Liver (tissue), 9 donors: ENCODE data around the gene LEMD2. TPM values are rescaled to one million over a fixed set of nuclear protein-coding genes. Genes with fewer than 3 reads are reported as not detected.

ENCODE experiments used
- DNase-seq: peaks from one replicate; pipeline ENCODE4 v3.0.0-alpha.2; 2017; ENCODE audit warnings: low spot score
- H3K27ac ChIP-seq, 2 donors: one replicate each; pipeline ENCODE4 v1.7.0; 2013; ENCODE audit warnings: inconsistent platforms in 2 of 2, low read length in 2 of 2, control low read depth in 1 of 2, low read depth in 1 of 2, mild to moderate bottlenecking in 1 of 2
- H3K27me3 ChIP-seq, 4 donors: one replicate each; pipeline versions ENCODE4 v1.6.1 to v1.7.0; 2013; ENCODE audit warnings: low read length in 3 of 4, inconsistent platforms in 1 of 4, mild to moderate bottlenecking in 1 of 4, moderate library complexity in 1 of 4; ENCODE audit not compliant: control insufficient read depth in 4 of 4, insufficient read depth in 4 of 4
- H3K36me3 ChIP-seq, 4 donors: one replicate each; pipeline versions ENCODE4 v1.6.1 to v1.7.0; 2013; ENCODE audit warnings: low read length in 3 of 4, mild to moderate bottlenecking in 3 of 4, low read depth in 1 of 4, moderate library complexity in 1 of 4; ENCODE audit not compliant: control insufficient read depth in 4 of 4, insufficient read depth in 3 of 4
- H3K4me1 ChIP-seq, 4 donors: one replicate each; pipeline versions ENCODE4 v1.6.1 to v1.7.0; 2013; ENCODE audit warnings: low read length in 3 of 4, mild to moderate bottlenecking in 3 of 4, moderate library complexity in 1 of 4; ENCODE audit not compliant: control insufficient read depth in 4 of 4, insufficient read depth in 4 of 4
- H3K4me3 ChIP-seq, 3 donors: one replicate each; pipeline versions ENCODE4 v1.6.1 to v1.7.0; 2013; ENCODE audit warnings: low read length in 3 of 3, control low read depth in 1 of 3, low read depth in 1 of 3, mild to moderate bottlenecking in 1 of 3
- H3K9ac ChIP-seq, 2 donors: one replicate each; pipeline ENCODE4 v1.7.0; 2013; ENCODE audit warnings: low read length in 2 of 2, mild to moderate bottlenecking in 2 of 2, moderate library complexity in 2 of 2, control low read depth in 1 of 2, low read depth in 1 of 2
- H3K9me3 ChIP-seq, 4 donors: one replicate each; pipeline versions ENCODE4 v1.6.1 to v1.7.0; 2013; ENCODE audit warnings: low read length in 3 of 4; ENCODE audit not compliant: control insufficient read depth in 4 of 4
- EGR1 ChIP-seq, 2 donors: IDR thresholded peaks; 2 replicates each; pipeline ENCODE4 v1.6.1; 2016 to 2018; ENCODE audit warnings: antibody characterized with exemption in 2 of 2, low read depth in 2 of 2
- FOXA1 ChIP-seq: IDR thresholded peaks from 2 replicates; pipeline ENCODE4 v1.6.1; 2016; ENCODE audit warnings: antibody characterized with exemption
- FOXA2 ChIP-seq: IDR thresholded peaks from 2 replicates; pipeline ENCODE4 v1.6.1; 2016; ENCODE audit warnings: antibody characterized with exemption
- GABPA ChIP-seq, 2 donors: IDR thresholded peaks in 1 of 2; conservative IDR thresholded peaks in 1 of 2; 2 replicates each; pipeline ENCODE4 v1.6.1; 2016; ENCODE audit warnings: antibody characterized with exemption in 2 of 2, mild to moderate bottlenecking in 1 of 2, moderate library complexity in 1 of 2
- HNF4A ChIP-seq, 2 donors: conservative IDR thresholded peaks; 2 replicates each; pipeline ENCODE4 v1.6.1; 2016; ENCODE audit warnings: antibody characterized with exemption in 2 of 2, mild to moderate bottlenecking in 2 of 2
- HNF4G ChIP-seq: IDR thresholded peaks from 2 replicates; pipeline ENCODE4 v1.6.1; 2016; ENCODE audit warnings: antibody characterized with exemption
- JUND ChIP-seq, 2 donors: IDR thresholded peaks; 2 replicates each; pipeline ENCODE4 v1.6.1; 2016; ENCODE audit warnings: antibody characterized with exemption in 2 of 2
- NR2F2 ChIP-seq: IDR thresholded peaks from 2 replicates; pipeline ENCODE4 v1.6.1; 2016; ENCODE audit warnings: antibody characterized with exemption
- RAD21 ChIP-seq, 2 donors: IDR thresholded peaks; 2 replicates each; pipeline ENCODE4 v1.6.1; 2016; ENCODE audit warnings: antibody characterized with exemption in 2 of 2, mild to moderate bottlenecking in 2 of 2
- RXRA ChIP-seq, 2 donors: IDR thresholded peaks; 2 replicates each; pipeline ENCODE4 v1.6.1; 2017 to 2018; ENCODE audit warnings: antibody characterized with exemption in 2 of 2, mild to moderate bottlenecking in 1 of 2
- SP1 ChIP-seq: IDR thresholded peaks from 2 replicates; pipeline ENCODE4 v1.6.1; 2018; ENCODE audit warnings: antibody characterized with exemption, mild to moderate bottlenecking
- TAF1 ChIP-seq: conservative IDR thresholded peaks from 2 replicates; pipeline ENCODE4 v1.6.1; 2016; ENCODE audit warnings: antibody characterized with exemption, mild to moderate bottlenecking
- YY1 ChIP-seq: IDR thresholded peaks from 2 replicates; pipeline ENCODE4 v1.6.1; 2016; ENCODE audit warnings: antibody characterized with exemption, mild to moderate bottlenecking
- ZBTB33 ChIP-seq: IDR thresholded peaks from 2 replicates; pipeline ENCODE4 v1.6.1; 2016; ENCODE audit warnings: antibody characterized with exemption
- WGBS: extraction: QIAGEN DNeasy Blood & Tissue Kit; methylation state at CpG from one replicate; pipeline ENCODE4 v1.1.7; 2013; 5-methylcytosine and 5-hydroxymethylcytosine counted together
- polyA plus RNA-seq, 2 donors: library from polyadenylated mRNA; stranded (reverse) in 1 of 2; unstranded in 1 of 2; fragments of 200-250 nt in 1 of 2; fragments of >200 nt in 1 of 2; fragmentation: Nextera tagmentation in 1 of 2; extraction: Ambion mirVana in 1 of 2; gene quantifications; one replicate each; pipeline versions ENCODE4 v1.2.1 to v1.2.3, GENCODE V29; 2013 to 2015
- total RNA-seq, 2 donors: library from RNA; depleted of rRNA; stranded (reverse); fragments of >200 nt; gene quantifications; one replicate each; pipeline ENCODE4 v1.2.3, GENCODE V29; 2014
- TF ChIP-seq, protein P1 (sequence below): IDR thresholded peaks from 2 replicates; pipeline ENCODE4 v1.6.1; 2016; ENCODE audit warnings: antibody characterized with exemption, mild to moderate bottlenecking
- donor health status: healthy.
- donor health status: healthy.
- donor health status: healthy.
- donor health status: healthy.
- donor health status: healthy.

The LEMD2 gene
- total and polyA plus RNA-seq, 4 donors, result 6.5 to 23.1 (median 16.6) TPM

DNA sequence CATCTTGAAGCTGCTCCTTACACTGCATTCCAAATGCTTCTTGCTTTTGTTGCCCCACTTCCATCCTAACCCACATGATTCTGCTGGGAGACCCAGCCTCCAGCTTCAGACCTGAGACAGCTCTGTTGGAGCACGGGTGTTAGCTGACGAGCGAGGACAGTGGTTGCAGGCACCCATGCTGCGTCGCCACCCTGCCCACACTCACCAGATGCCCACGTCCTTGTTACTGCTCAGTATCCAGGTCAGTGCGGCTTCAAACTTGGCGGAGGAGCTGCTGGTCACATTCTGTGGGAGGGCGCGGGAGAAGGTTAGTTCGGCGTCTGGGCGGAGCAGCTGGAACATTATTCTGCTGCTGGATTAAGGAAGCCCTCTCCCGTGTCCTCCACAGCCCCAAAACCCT, 9.0 kb downstream of the LEMD2 start:
- H3K4me1 ChIP-seq, result no peaks in the 10 kb centered on the region
- H3K27ac ChIP-seq, result no peak overlapping the region
- no peaks in the 10 kb centered on the region for H3K27me3 ChIP-seq
- H3K9ac ChIP-seq, result no peak overlapping the region
- H3K36me3 ChIP-seq, result peaks cover 45 to 86% (median 66%) of the 10 kb centered on the region in 4 donors
- no peak for DNase-seq
- TF ChIP-seq JUND (IDR thresholded peaks at IDR 0.05), result no peak
- no peak for TF ChIP-seq HNF4G
- no peak for TF ChIP-seq ZBTB33
- no peak for TF ChIP-seq HNF4A (conservative IDR thresholded peaks at IDR 0.05)
- TF ChIP-seq FOXA1, result no peak
- TF ChIP-seq TAF1, result no peak
- WGBS, result 94% methylated on average over 14 of the region's 14 CpGs
- H3K9me3 ChIP-seq, result no peaks in the 10 kb centered on the region
- H3K4me3 ChIP-seq, result no peak overlapping the region

GRCh38 chr6:33779290-33779689, 9.6 kb downstream of the LEMD2 start:
- no peak overlapping the region for H3K9ac ChIP-seq
- H3K36me3 ChIP-seq, result peaks cover 45 to 90% (median 68%) of the 10 kb centered on the region in 4 donors
- 92% methylated on average over 7 of the region's 7 CpGs for WGBS
- no peak overlapping the region for H3K4me3 ChIP-seq
- no peak overlapping the region for H3K27ac ChIP-seq
- H3K4me1 ChIP-seq, result no peaks in the 10 kb centered on the region
- TF ChIP-seq RXRA (IDR thresholded peaks at IDR 0.05), result no peak
- no peak for TF ChIP-seq RAD21 (IDR thresholded peaks at IDR 0.05)
- no peak for TF ChIP-seq YY1
- TF ChIP-seq, protein P1, sequence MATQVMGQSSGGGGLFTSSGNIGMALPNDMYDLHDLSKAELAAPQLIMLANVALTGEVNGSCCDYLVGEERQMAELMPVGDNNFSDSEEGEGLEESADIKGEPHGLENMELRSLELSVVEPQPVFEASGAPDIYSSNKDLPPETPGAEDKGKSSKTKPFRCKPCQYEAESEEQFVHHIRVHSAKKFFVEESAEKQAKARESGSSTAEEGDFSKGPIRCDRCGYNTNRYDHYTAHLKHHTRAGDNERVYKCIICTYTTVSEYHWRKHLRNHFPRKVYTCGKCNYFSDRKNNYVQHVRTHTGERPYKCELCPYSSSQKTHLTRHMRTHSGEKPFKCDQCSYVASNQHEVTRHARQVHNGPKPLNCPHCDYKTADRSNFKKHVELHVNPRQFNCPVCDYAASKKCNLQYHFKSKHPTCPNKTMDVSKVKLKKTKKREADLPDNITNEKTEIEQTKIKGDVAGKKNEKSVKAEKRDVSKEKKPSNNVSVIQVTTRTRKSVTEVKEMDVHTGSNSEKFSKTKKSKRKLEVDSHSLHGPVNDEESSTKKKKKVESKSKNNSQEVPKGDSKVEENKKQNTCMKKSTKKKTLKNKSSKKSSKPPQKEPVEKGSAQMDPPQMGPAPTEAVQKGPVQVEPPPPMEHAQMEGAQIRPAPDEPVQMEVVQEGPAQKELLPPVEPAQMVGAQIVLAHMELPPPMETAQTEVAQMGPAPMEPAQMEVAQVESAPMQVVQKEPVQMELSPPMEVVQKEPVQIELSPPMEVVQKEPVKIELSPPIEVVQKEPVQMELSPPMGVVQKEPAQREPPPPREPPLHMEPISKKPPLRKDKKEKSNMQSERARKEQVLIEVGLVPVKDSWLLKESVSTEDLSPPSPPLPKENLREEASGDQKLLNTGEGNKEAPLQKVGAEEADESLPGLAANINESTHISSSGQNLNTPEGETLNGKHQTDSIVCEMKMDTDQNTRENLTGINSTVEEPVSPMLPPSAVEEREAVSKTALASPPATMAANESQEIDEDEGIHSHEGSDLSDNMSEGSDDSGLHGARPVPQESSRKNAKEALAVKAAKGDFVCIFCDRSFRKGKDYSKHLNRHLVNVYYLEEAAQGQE, result no peak
- no peak for TF ChIP-seq FOXA2
- TF ChIP-seq GABPA (IDR thresholded peaks at IDR 0.05 in 1 of 2, conservative IDR thresholded peaks at IDR 0.05 in 1 of 2), result no peak
- TF ChIP-seq HNF4G, result no peak
- no peak for TF ChIP-seq NR2F2
- H3K27me3 ChIP-seq, result no peaks in the 10 kb centered on the region
- DNase-seq, result no peak
- H3K9me3 ChIP-seq, result no peaks in the 10 kb centered on the region

GRCh38 chr6:33778444-33779121, 10.3 kb downstream of the LEMD2 start:
- no peak for TF ChIP-seq ZBTB33
- TF ChIP-seq SP1, result no peak
- TF ChIP-seq FOXA2, result no peak
- no peak for TF ChIP-seq EGR1 (IDR thresholded peaks at IDR 0.05; ENCODE audit: low read depth in 2 of 2)
- TF ChIP-seq RXRA (IDR thresholded peaks at IDR 0.05), result no peak
- Histone ChIP-seq H3K27me3 (no peaks in the 10 kb centered on the region), H3K27ac (no peak overlapping the region), H3K9me3 (no peaks in the 10 kb centered on the region), H3K36me3 (peaks cover 43 to 87% (median 64%) of the 10 kb centered on the region in 4 donors), H3K4me1 (no peaks in the 10 kb centered on the region), H3K9ac (no peak overlapping the region), H3K4me3 (no peak overlapping the region)
- DNase-seq, result no peak
- 93% methylated on average over 12 of the region's 12 CpGs for WGBS
